ENCODE results near the gene IL1RAPL1. TPM values are rescaled to one million over a fixed set of nuclear protein-coding genes. Genes with fewer than 3 reads are reported as not detected.

IL1RAPL1 gene
- total RNA-seq, 4 donors from 2014 or later, result 8.2 to 10.9 (median 8.8) TPM

- Histone ChIP-seq H3K27ac (no peak overlapping the region), H3K36me3 (no peaks in the 10 kb centered on the region), H3K4me3 (no peak overlapping the region), H3K4me1 (no peaks in the 10 kb centered on the region), H3K9me3 (no peaks in the 10 kb centered on the region), H3K27me3 (no peaks in the 10 kb centered on the region)
- DNase-seq (ENCODE audit: low spot score in 2 of 2), result no peak
- no peak for TF ChIP-seq POLR2A (IDR thresholded peaks at IDR 0.05)
- no peak for TF ChIP-seq EP300 (IDR thresholded peaks at IDR 0.05)
- no peak for TF ChIP-seq CTCF (IDR thresholded peaks at IDR 0.05)
- 36 to 72% methylated on average over 1 of the region's 1 CpG for WGBS, 2 donors
Measured at GRCh38 chrX:29487714-29488113, 900.5 kb downstream of the IL1RAPL1 start.

- WGBS, 2 donors, result 42 to 64% methylated on average over 1 of the region's 1 CpG
- Histone ChIP-seq H3K4me1 (no peaks in the 10 kb centered on the region), H3K27ac (no peak overlapping the region), H3K36me3 (no peaks in the 10 kb centered on the region), H3K9me3 (no peaks in the 10 kb centered on the region), H3K4me3 (no peak overlapping the region), H3K27me3 (no peaks in the 10 kb centered on the region)
- TF ChIP-seq CTCF (IDR thresholded peaks at IDR 0.05) (no peak), POLR2A (IDR thresholded peaks at IDR 0.05) (no peak), EP300 (IDR thresholded peaks at IDR 0.05) (peak in 1 of 2 donors; percentile 45)
- peak in 1 of 2 donors; percentile 4 for DNase-seq (ENCODE audit: low spot score in 2 of 2)
Measured at GRCh38 chrX:29488919-29489318, 901.7 kb downstream of the IL1RAPL1 start.

- Histone ChIP-seq H3K4me3 (no peak overlapping the region), H3K9me3 (no peaks in the 10 kb centered on the region), H3K27ac (no peak overlapping the region), H3K36me3 (no peaks in the 10 kb centered on the region), H3K27me3 (no peaks in the 10 kb centered on the region), H3K4me1 (no peaks in the 10 kb centered on the region)
- 90 to 100% methylated on average over 2 of the region's 2 CpGs for WGBS, 2 donors
- no peak for DNase-seq (ENCODE audit: low spot score in 2 of 2)
- TF ChIP-seq CTCF (IDR thresholded peaks at IDR 0.05), result no peak
Measured at GRCh38 chrX:29490606-29491005, 903.4 kb downstream of the IL1RAPL1 start.

GRCh38 chrX:29491659-29492058 is 904.4 kb downstream of the IL1RAPL1 start:
- no peaks in the 10 kb centered on the region for H3K36me3 ChIP-seq
- H3K27me3 ChIP-seq, result no peaks in the 10 kb centered on the region
- no peaks in the 10 kb centered on the region for H3K9me3 ChIP-seq
- TF ChIP-seq EP300 (IDR thresholded peaks at IDR 0.05), result no peak
- no peak for TF ChIP-seq CTCF (IDR thresholded peaks at IDR 0.05)
- TF ChIP-seq POLR2A (IDR thresholded peaks at IDR 0.05), result no peak
- no peaks in the 10 kb centered on the region for H3K4me1 ChIP-seq
- WGBS, 2 donors, result 69 to 93% methylated on average over 3 of the region's 3 CpGs
- H3K4me3 ChIP-seq, result no peak overlapping the region
- H3K27ac ChIP-seq, result no peak overlapping the region
- DNase-seq (ENCODE audit: low spot score in 2 of 2), result no peak

- no peaks in the 10 kb centered on the region for H3K27me3 ChIP-seq
- H3K4me3 ChIP-seq, result no peak overlapping the region
- DNase-seq (ENCODE audit: low spot score in 2 of 2), result no peak
- H3K36me3 ChIP-seq, result no peaks in the 10 kb centered on the region
- WGBS, 2 donors, result 55 to 77% methylated on average over 2 of the region's 2 CpGs
- H3K9me3 ChIP-seq, result no peaks in the 10 kb centered on the region
- no peak overlapping the region for H3K27ac ChIP-seq
- TF ChIP-seq POLR2A (IDR thresholded peaks at IDR 0.05) (no peak), CTCF (IDR thresholded peaks at IDR 0.05) (no peak), EP300 (IDR thresholded peaks at IDR 0.05) (no peak)
- H3K4me1 ChIP-seq, result no peaks in the 10 kb centered on the region
Measured at GRCh38 chrX:29496636-29497180, 909.5 kb downstream of the IL1RAPL1 start.

Measured in tibial nerve (tissue), 4 donors.